ENCODE measurements around the gene FGF6. TPM values are rescaled to one million over a fixed set of nuclear protein-coding genes. Genes with fewer than 3 reads are reported as not detected.

FGF6 gene
- total RNA-seq, 4 donors from 2014 or later = not detected

DNA sequence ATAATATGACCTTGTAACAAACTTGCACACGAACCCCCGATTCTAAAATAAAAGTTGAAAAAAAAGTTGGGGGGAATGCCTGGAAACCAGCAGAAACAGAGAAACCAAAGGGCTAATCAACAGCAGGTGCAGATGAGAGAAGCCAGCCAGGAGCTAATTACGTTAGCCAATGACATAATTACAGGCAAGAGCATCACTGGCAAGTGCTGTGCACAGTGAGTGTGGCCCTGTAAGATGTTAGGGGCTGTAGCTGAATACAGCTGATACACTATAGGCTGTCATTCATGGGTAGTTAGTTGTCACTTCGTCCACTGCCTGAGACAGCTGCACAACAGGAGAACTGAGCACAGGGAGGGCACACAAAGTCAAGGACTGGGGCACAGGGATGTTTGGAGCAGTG, 58.8 kb downstream of the FGF6 start:
- H3K4me1 ChIP-seq = no peaks in the 10 kb centered on the region
- no peak overlapping the region for H3K4me3 ChIP-seq
- no peaks in the 10 kb centered on the region for H3K27me3 ChIP-seq
- 64 to 74% methylated on average over 2 to 4 of the region's 4 CpGs for WGBS, 2 donors (ENCODE audit: low coverage in 1 of 2)
- H3K9me3 ChIP-seq = no peaks in the 10 kb centered on the region
- no peaks in the 10 kb centered on the region for H3K36me3 ChIP-seq
- TF ChIP-seq, protein P1, sequence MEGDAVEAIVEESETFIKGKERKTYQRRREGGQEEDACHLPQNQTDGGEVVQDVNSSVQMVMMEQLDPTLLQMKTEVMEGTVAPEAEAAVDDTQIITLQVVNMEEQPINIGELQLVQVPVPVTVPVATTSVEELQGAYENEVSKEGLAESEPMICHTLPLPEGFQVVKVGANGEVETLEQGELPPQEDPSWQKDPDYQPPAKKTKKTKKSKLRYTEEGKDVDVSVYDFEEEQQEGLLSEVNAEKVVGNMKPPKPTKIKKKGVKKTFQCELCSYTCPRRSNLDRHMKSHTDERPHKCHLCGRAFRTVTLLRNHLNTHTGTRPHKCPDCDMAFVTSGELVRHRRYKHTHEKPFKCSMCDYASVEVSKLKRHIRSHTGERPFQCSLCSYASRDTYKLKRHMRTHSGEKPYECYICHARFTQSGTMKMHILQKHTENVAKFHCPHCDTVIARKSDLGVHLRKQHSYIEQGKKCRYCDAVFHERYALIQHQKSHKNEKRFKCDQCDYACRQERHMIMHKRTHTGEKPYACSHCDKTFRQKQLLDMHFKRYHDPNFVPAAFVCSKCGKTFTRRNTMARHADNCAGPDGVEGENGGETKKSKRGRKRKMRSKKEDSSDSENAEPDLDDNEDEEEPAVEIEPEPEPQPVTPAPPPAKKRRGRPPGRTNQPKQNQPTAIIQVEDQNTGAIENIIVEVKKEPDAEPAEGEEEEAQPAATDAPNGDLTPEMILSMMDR (IDR thresholded peaks at IDR 0.05) = no peak
- TF ChIP-seq POLR2A (IDR thresholded peaks at IDR 0.05) (no peak), EP300 (IDR thresholded peaks at IDR 0.05) (no peak), POLR2AphosphoS5 (IDR thresholded peaks at IDR 0.05) (no peak)
- ATAC-seq = no peak
- no peak overlapping the region for H3K27ac ChIP-seq

Other genes starting within 250 kb of the FGF6 start
- 100 to 1,000 TPM; 106 to 149 (median 136) TPM for gene CCND2, start 172.1 kb downstream of the FGF6 start, total RNA-seq
- 10 to 100 TPM in 2 of 4 donors, 1 to 10 TPM in 2; 4.6 to 10.5 (median 8.5) TPM for gene TIGAR, start 124.6 kb downstream of the FGF6 start, total RNA-seq
- gene FGF23, start 66.1 kb downstream of the FGF6 start, total RNA-seq = not detected
- under 1 TPM in 3 of 4 donors, not detected in 1; 0.40 to 0.74 (median 0.54) TPM for gene RAD51AP1, start 93.1 kb upstream of the FGF6 start, total RNA-seq
- 10 to 100 TPM; 43.1 to 53.9 (median 47.1) TPM for gene DYRK4, start 116.4 kb upstream of the FGF6 start, total RNA-seq
- gene AKAP3, start 203.2 kb upstream of the FGF6 start, total RNA-seq = 1 to 10 TPM in 2 of 4 donors, under 1 TPM in 2; 0.13 to 3.1 (median 1.6) TPM
- gene NDUFA9, start 203.3 kb upstream of the FGF6 start, total RNA-seq = 10 to 100 TPM; 33.3 to 65.8 (median 43.8) TPM

Data from gastroesophageal sphincter (tissue), 4 donors.